Stimulated activated CD8-positive, alpha-beta memory T cell treated with anti-CD3 and anti-CD28 coated beads, Interleukin-2, amount 100 ng/mL, for 48 hours (primary cell): ENCODE data around the gene KRTAP25-1.

Source experiments
- DNase-seq, 2 donors: peaks; one replicate each; pipeline ENCODE4 v3.0.0-alpha.2; 2020; ENCODE audit warnings: low read depth in 2 of 2

The KRTAP25-1 gene

GRCh38 chr21:30249936-30250335, 39.4 kb downstream of the KRTAP25-1 start:
- no peak for DNase-seq

GRCh38 chr21:30248844-30249243, 40.5 kb downstream of the KRTAP25-1 start:
- DNase-seq: no peak

- DNase-seq: no peak
These were observed 44.3 kb downstream of the KRTAP25-1 start for GRCh38 chr21:30245061-30245460.

GRCh38 chr21:30243691-30244090, 45.6 kb downstream of the KRTAP25-1 start:
- DNase-seq: no peak

- DNase-seq: no peak
These were observed 48.7 kb downstream of the KRTAP25-1 start for GRCh38 chr21:30240661-30241060.
